22Rv1 (cell line): ENCODE data around the gene RIMKLB.
"Not testable (repeated sequence)": the region's sequence is repeated elsewhere in the genome, so short reads cannot be mapped to it uniquely, and the experiment has no call there.

ENCODE experiments used
- H3K27ac ChIP-seq: fragments of 450-650 bp; 2 replicates; pipeline ENCODE4 v1.5.1; 2017
- CTCF ChIP-seq: fragments of 450-650 bp; IDR thresholded peaks from 2 replicates; pipeline ENCODE4 v1.5.1; 2017; ENCODE audit warnings: mild to moderate bottlenecking
- ZFX ChIP-seq: fragments of 450-650 bp; IDR thresholded peaks from 2 replicates; pipeline ENCODE4 v1.6.1; 2017; ENCODE audit warnings: antibody characterized with exemption, borderline replicate concordance

RIMKLB gene

DNA sequence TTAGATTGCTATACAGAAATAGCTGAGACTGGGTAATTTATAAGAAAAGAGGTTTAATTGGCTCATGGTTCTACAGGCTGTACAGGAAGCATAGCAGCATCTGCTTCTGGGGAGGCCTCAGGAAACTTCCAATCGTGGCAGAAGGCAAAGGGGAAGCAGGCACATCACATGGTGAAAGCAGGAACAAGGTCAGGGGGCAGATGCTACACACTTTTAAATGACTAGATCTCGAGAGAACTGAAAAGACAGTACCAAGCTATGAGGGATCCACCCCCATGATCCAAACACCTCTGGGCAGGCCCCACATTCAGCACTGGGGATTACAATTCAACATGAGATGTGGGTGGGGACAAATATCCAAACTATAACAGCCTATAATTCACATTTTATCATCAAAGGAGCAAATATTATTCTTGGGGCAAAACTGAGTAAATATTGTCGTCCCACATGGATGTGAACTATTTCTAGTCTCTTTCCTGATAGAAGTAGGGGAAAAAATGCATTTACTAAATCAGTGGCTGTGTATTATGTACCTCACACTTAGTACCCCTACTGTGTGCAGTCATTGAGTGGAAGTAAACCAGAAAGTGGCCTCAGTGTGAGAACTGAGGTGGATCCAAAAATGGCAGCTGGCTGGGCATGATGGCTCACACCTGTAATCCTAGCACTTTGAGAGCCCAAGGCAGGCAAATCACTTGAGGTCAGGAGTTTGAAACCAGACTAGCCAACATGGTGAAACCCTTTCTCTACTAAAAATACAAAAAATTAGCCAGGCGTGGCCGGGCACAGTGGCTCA lies 99.2 kb downstream of the RIMKLB start:
- no peak overlapping the region for H3K27ac ChIP-seq

GRCh38 chr12:8801213-8801612 lies 103.4 kb downstream of the RIMKLB start:
- not testable (repeated sequence) for H3K27ac ChIP-seq

More for the DNA sequence above, 99.2 kb downstream of the RIMKLB start:
- TF ChIP-seq CTCF, result no peak
- TF ChIP-seq ZFX, result no peak

GRCh38 chr12:8804833-8805232 lies 107.0 kb downstream of the RIMKLB start:
- H3K27ac ChIP-seq, result not testable (repeated sequence)

DNA sequence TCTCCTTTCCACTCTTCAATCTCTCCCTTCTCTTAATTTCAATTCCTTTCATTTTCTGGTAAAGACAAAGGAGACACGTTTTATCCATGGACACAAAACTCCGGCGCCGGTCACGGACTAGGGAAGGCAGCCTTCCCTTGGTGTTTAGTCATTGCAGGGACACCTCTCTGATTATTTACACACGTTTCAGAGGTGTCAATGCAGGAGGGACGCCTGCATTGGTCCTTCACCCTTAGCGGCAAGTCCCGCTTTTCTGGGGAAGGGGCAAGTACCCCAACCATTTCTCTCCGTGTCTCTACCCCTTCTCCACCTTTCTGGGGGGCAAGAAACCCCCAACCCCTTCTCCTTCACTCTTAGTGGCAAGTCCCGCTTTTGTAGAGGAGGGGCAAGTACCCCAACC lies 107.7 kb downstream of the RIMKLB start:
- H3K27ac ChIP-seq, result not testable (repeated sequence)

- not testable (repeated sequence) for H3K27ac ChIP-seq
Observed at GRCh38 chr12:8807084-8807483, 109.3 kb downstream of the RIMKLB start.

GRCh38 chr12:8810112-8810511 lies 112.3 kb downstream of the RIMKLB start:
- H3K27ac ChIP-seq, result not testable (repeated sequence)

- no peak overlapping the region for H3K27ac ChIP-seq
- no peak for TF ChIP-seq ZFX
- no peak for TF ChIP-seq CTCF
Observed at GRCh38 chr12:8813572-8814357, 116.0 kb downstream of the RIMKLB start.

DNA sequence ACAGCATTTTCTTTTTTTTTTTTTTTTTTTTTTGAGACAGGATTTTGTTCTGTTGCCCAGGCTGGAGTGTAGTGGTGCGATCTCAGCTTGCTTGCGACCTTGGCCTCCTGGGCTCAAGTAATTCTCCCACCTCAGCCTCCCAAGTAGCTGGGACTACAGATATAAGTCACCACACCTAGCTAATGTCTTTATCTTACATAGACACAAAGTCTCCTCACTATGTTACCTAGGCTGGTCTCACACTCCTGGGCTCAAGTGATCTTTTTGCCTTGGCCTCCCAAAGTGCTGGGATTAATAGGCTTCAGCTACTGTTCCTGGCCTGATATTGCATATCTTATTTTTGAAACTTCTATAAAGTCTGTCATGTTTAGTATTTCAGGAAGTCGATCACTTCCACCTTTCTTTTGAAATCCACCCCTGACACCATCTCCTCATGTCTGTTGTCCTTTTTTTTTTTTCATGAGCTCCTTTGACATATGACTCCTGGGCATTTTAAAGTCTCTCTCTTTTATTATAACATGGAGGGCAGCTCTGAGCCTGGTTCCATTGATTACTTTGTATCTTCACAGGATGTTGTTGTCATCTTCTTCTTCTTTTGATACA lies 118.8 kb downstream of the RIMKLB start:
- no peak for TF ChIP-seq ZFX
- TF ChIP-seq CTCF, result no peak
- H3K27ac ChIP-seq, result no peak overlapping the region

DNA sequence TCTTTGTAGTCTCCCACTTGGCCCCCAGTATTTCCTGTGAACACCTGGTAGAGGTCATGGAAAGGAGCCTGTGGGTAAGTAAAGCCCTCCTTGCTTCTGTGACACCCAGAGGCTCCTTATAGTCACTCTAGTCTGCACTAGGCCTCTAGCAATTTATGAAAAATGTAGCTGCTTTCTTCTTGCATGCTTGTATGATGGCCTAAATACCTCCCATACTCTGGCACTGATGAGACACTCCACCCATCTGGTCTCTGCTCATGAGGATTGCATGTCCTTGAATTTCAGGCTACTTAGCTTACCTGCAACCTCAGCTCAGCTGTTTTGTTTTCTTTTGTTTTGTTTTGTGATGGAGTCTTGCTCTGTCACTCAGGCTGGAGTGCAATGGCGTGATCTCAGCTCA lies 120.1 kb downstream of the RIMKLB start:
- no peak overlapping the region for H3K27ac ChIP-seq
- TF ChIP-seq CTCF (no peak), ZFX (no peak)

DNA sequence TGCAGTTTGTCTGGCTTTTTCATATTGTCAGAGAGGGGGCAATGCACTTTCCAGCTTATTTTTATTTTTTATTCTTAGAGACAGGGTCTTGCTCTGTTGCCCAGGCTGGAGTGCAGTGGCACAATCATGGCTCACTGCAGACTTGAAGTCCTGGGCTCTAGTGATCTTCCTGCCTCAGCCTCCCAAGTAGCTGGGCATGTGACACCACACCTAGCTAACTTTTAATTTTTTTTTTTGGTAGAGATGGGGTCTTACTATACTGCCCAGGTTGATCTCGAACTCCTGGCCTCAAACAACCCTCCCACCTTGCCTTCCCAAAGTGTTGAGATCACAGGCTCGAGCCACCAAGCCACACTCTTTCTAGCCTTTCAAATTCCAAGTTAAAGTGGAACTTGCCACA lies 120.7 kb downstream of the RIMKLB start:
- TF ChIP-seq ZFX (no peak), CTCF (no peak)
- no peak overlapping the region for H3K27ac ChIP-seq
